GM21786 (cell line): ENCODE measurements around the gene POLE.

Experiments used
- ATAC-seq: cut with Tn5 transposase; IDR thresholded peaks from one replicate; pipeline ENCODE4 v1.9.1; 2021; ENCODE audit not compliant: unreplicated experiment

POLE gene

GRCh38 chr12:132677492-132677891 lies 9.7 kb downstream of the POLE start:
- ATAC-seq, result no peak

GRCh38 chr12:132675757-132676432 lies 11.2 kb downstream of the POLE start:
- ATAC-seq, result no peak

GRCh38 chr12:132674561-132674960 lies 12.6 kb downstream of the POLE start:
- no peak for ATAC-seq

DNA sequence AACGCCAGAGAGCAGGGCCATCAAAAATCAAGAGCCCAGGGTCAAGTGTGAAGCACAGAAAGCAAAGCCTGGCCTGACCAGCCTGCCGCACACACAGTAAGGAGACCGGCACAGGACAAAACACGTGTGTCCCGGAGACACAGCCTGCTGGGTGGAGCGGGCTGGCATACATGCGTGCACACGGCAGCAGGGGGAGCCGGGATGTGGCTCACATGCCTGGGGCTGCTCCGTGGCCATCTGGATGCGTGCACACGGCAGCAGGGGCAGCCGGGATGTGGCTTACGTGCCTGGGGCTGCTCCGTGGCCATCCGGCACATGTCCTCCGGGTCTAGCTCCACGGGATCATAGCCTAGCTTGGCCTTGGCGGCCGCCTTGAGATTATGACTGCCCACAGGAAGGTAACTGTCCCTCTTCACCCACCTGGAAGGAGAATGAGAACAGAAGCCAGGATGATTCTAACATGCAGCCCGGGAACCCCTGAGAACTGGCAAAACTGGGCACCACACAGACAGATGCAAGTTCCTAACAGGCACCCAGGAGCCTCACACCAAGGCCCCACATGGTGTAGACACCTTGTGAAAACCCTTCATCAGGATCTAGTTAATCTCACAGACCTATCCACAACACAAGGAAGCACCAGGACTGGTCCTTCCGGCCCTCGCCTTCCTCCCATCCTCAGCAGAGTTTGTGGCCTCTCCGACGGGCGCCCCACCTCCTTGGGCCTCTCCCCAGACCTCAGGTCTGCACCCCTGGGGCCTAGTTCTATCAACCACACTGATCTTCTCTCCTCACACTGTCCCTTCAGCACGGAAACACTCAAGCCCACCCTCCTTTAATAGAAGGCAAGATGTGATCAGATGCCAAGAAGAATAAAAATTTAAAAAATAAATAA lies 13.6 kb downstream of the POLE start:
- ATAC-seq, result no peak

DNA sequence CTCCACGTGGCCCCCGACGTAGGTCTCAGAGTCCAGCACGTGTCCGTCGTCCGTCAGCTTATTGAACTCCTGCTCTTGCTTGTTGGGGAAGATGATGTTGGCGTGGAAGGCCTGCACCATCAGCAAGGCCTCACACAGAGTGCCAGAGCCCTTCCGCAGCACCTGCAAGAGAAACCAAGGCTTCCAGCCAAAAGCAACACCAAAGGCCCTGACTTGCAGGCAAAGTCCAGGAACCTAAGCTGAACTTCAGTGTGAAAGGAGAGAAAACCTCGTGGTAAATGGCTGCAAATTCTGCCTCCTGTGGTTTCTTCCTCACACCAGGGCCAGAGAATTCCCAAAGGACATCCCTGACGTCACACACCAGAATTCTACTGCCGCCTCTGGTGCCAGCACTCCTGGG lies 14.5 kb downstream of the POLE start:
- ATAC-seq, result no peak

DNA sequence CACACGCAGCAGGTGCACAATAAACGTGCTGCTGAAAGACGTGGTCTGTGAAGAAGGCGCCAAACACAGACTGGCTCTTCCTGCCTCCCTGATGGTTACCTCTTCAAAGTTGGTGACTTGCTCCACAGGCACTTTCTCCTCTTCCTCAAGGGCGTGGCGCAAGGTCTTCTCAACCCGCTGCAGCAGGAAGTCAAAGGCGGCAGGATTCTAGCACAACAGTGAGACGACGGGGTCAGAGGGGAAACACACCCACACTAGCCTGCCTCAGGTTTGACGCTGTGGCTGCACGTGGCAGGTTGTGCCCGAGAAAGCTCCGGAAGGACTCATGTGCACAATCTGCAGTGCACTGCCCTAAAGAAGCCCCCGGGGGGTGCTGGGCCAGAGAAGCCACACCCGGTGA lies 15.0 kb downstream of the POLE start:
- ATAC-seq, result no peak

GRCh38 chr12:132669166-132669879 lies 17.8 kb downstream of the POLE start:
- ATAC-seq, result no peak

- no peak for ATAC-seq
Observed at GRCh38 chr12:132668191-132669088, 18.7 kb downstream of the POLE start.

DNA sequence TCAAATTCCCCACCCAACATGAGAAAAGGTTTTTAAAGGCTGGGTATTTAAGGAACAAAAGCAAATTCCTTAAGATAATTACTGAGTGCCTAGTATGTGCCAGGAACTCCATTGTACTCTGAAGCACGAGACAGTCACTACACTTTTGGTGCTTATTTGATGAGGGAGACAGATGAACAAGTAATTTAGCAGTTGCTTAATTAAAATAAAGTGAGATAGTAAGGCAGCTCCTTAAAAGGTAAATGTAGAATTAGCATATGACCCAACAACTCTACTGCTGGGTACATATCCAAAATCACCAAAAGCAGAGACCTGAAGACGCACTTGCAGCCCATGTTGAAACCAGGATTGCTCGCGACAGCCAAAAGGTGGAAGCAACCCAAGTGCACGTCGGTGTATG lies 21.3 kb downstream of the POLE start:
- no peak for ATAC-seq

DNA sequence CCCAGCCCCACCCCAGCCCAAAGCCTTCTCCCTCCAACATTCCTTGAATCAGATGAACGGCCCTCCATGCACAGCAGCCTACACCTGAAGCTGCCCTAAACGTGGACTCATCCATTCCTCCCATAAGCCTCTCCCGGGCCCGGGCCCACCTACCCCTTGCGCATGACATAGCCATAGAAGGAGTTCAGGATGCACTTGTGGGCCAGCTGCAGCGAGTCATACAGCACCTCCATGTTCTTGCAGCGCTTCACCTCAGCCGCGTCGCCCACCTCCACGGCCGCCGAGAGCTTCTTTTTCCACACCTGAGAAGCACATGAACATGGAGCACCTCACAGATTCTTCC lies 22.0 kb downstream of the POLE start:
- no peak for ATAC-seq

- ATAC-seq, result no peak
Observed at GRCh38 chr12:132664206-132665148, 22.7 kb downstream of the POLE start.

- ATAC-seq, result no peak
Observed at GRCh38 chr12:132662901-132663755, 24.0 kb downstream of the POLE start.

DNA sequence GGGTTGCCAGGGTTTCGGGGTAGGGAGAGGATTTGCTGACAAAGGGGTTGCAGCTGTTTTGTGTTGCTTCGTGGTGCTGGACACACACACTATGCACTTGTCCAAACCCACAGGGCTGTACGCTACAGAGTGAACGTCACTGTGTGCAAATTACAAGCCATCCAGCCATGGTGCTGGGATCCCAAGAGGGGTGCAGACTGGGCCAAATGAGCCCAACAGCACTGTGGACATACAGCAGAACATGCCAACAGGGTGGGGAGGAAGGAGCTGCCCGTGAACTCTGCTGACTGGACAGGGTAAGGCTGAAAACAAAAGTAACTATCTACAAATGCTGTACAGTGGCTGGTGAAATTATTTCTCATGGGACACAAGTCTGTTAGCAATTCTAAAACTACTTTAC lies 25.2 kb downstream of the POLE start:
- ATAC-seq, result no peak

GRCh38 chr12:132660996-132661395 lies 26.1 kb downstream of the POLE start:
- ATAC-seq, result no peak

DNA sequence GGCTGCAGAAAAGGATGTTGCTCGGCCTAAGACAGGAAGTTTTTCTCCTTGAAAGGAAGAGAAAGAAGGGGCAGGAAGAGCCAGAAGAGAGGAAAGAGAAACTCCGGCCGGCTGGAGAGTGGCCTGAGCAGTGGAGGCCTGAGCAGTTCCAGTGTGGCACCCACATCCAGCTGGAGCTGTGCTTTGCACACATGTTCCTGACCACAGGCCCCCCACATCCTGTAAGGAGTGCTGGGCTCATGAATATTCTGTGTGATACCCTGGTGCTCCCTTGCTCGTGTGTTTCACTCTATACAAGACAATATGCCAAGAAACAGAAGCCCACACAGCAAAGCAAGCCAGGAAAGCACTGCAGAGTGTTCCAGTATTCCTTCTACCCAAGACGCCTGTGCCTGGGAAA lies 27.1 kb downstream of the POLE start:
- ATAC-seq, result no peak

GRCh38 chr12:132659146-132659545 lies 28.0 kb downstream of the POLE start:
- ATAC-seq, result no peak

DNA sequence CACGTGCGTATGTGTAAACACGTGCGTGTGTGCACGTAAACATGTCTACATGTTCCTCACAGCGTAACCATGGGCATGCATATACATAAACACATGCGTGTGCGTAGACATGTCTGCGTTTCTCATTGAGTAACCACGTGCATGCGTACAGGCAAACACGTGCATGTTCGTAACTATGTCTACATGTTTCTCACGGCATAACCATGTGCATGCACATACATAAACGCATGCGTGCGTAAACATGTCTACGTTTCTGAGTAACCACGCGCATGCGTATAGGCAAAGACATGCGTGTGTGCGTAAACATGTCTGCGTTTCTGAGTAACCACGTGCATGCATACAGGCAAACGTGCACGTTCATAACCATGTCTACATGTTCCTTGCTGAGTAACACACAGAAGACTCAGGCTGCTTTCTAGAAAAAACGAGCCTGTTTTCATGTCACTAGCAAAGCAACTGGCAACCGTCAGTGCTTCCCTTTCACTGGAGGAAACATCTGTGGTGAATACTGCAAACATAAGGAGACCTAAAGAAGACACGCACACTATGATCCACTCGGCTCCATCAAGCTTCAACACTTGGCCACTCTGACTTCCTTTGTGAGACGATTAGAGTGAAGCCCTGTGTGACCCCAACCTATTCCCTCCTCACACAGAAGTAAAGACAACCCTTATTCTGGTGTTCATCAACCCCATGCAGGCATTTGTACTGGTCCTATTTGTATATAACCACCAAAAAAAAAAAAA lies 28.8 kb downstream of the POLE start:
- ATAC-seq, result no peak
